Endometrial microvascular endothelial cells (primary cell): Measurements from ENCODE around the gene RABGAP1. TPM values are rescaled to one million over a fixed set of nuclear protein-coding genes. Genes with fewer than 3 reads are reported as not detected.

Experiments used
- in situ Hi-C: cut with HindIII; loops from 2 replicates; pipeline ENCODE4 v1.10.0; 2017; ENCODE audit warnings: low sequenced_read_pairs, low pct_unique_long_range_greater_than_20kb; ENCODE audit errors: inconsistent ontology term
- total RNA-seq: library from RNA; depleted of rRNA; stranded (reverse); fragments of >200 nt; gene quantifications from one replicate; pipeline ENCODE4 v1.2.3, GENCODE V29; 2015; ENCODE audit errors: inconsistent ontology term

RABGAP1 gene
- total RNA-seq, 1 donor from 2014 or later, result 16.0 TPM

- in situ Hi-C loops, result no loop called here
Observed at GRCh38 chr9:123039617-123040219, 98.9 kb downstream of the RABGAP1 start.

DNA sequence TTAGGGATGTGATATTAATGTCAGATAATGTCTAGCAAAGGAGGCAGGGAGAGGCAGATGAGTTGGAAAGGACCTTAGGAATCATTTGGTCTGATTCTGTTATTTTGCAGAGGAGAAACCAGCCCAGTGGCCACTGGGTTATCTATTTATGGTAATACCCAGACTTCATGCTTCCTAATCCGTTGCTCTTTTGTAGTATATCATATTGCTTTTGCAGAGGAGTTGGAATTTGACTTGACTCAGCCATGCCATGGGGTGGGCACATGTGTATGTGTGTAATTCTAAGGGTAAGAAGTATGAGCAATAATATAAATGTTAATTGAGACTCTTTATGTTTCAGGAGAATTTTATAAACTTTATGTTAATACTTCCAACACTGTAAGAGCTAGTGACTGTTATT lies 100.0 kb downstream of the RABGAP1 start:
- in situ Hi-C loops, result no loop called here

DNA sequence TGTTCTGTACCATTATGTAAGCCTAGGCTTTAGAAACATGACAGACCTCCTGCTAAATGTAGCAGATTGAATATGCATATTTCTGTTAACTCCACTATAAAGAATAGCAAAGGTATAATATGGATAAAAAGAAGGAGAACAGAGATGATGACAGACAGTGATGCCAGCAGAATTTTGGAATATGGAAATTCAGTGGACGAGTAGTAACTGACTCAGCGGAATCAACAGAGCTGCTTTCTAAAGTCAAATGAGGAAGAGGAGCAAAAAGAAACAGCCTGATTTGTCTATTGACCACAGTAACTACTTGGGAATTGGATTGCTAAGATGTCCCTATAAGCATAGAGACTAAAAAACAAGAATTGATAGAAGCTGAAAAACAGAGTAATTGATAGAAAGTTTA lies 100.7 kb downstream of the RABGAP1 start:
- in situ Hi-C loops, result no loop called here

DNA sequence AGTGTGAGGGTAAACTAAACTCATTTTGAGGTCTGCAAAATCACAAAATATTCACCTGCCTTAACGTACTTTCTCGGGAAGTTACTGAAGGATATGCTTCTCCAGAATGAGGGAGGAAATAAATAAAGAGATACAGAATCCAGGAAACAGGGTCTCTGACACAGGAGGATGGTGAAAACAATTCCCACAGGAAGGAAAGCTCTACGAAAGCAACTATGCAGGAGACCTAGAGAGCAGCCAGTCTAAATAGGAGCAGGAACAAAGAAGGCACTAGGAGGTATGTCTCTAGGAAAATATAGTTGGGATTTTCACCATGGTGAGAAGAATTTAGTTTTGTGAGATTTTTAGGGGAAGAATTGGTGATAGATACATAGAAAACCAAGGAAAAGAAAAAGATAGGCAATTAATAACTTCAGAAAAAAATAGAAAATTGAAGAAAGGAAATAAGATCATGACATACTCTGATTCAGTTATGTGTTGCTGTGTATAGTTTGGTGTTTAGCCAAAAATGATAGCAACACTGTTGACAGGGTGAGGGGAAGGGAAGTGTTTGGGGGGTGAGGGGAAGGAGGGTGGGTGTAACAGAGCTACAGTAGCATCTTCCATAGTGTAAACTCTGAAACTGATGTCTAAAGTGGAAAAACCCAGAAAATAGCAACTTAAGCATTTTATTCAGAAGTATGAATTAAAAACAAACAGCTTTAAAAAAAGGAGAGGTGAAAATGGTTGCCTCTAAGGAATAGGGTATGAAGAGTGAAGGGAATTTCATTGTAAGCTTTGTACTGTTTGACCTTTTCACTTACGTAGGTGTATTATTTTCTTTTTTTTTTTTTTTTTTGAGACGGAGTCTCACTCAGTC lies 102.5 kb downstream of the RABGAP1 start:
- in situ Hi-C loops, result no loop called here

- in situ Hi-C loops, result no loop called here
Observed at GRCh38 chr9:123044586-123044985, 103.8 kb downstream of the RABGAP1 start.

DNA sequence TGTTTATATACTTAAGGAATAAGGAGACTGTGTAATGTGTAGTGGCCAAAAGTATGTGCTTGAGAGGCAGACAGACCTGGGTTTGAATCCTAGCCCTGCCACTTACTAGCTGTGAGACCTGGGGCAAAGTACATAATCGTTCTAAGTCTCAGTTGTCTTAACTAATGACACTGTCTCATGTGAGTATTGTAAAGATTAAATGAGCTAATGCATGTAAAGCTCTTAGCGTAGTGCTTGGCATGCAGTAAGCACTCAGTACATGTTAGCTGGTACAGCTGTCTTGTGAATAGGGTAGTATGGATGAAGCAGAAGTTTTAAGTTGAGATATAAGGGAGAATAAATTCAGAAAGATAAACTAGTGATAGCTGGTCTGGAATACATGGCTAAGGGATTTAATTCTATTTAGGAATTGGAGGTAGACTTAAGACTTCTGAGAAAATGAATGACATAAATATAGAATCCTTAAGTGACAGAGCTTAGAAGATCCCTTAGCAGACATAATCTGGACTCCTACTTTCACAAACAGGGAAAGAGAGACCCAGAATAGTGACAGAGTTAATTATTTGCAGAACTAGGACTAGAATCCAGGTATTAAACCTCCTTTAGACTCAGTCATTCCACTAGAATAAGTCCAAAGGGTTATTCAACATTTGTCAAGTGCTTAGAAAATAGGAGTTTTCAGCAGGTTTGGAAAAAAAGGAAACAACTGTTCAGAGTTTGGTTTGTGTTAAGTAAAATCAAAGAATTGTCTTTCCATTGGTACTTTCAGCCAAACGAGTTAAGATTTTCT lies 105.8 kb downstream of the RABGAP1 start:
- in situ Hi-C loops, result no loop called here

DNA sequence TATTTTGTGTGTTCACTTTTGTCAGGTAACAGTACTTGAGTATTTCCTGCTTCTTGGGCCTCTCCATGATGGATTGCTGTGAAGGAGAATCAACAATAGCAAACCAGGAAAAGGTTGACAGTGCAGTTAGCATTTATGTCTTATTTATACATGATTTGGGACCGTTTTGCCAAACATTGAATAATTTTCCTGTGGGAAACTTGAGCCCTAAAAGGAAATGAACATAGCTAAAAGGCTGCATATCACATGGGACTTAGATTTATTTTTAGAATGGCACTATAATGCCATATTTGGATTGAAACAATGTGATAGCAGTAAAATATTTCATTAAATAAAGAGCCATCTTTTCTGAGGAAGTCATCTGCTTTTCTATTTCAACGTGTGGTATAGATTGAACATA lies 107.9 kb downstream of the RABGAP1 start:
- in situ Hi-C loops, result no loop called here

GRCh38 chr9:123049589-123050222 lies 108.9 kb downstream of the RABGAP1 start:
- in situ Hi-C loops, result no loop called here

DNA sequence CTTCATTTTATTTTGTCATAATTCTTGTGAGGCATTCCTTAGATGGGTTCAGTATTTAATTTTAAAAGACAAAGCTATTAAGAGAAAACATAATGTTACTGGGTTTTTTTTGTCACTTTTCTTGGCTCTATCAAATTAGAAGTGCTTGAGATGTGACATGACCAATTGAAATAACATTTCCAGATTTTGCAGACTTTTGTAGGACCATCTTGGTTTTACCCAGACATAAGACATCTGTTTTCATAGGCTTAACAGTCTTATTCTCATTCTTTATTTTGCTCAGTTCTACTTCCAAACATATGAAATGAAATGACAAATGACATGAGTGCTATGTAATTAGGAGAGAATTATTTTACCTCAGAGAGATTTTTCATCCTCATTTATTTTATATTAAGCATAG lies 112.2 kb downstream of the RABGAP1 start:
- in situ Hi-C loops, result no loop called here

GRCh38 chr9:123053711-123054110 lies 112.9 kb downstream of the RABGAP1 start:
- in situ Hi-C loops, result no loop called here

DNA sequence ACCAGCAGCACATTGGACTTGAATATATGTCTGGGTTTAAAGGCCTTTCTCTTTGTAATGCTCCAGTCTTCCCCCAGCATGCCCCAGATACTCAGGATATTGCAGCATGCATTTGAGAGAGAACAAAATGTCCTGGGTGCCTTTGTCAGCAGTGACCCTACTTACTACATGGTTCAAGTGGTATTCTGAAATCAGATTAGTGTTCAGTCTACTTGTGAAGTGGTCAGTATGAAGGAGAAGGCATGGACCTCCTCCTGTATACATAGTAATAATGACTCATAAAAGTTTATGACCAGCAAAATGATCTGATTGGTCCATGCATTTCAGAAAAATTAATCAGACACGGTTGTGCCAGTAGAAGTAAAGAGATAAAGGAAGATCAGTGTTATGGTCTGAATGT lies 118.0 kb downstream of the RABGAP1 start:
- in situ Hi-C loops, result no loop called here

DNA sequence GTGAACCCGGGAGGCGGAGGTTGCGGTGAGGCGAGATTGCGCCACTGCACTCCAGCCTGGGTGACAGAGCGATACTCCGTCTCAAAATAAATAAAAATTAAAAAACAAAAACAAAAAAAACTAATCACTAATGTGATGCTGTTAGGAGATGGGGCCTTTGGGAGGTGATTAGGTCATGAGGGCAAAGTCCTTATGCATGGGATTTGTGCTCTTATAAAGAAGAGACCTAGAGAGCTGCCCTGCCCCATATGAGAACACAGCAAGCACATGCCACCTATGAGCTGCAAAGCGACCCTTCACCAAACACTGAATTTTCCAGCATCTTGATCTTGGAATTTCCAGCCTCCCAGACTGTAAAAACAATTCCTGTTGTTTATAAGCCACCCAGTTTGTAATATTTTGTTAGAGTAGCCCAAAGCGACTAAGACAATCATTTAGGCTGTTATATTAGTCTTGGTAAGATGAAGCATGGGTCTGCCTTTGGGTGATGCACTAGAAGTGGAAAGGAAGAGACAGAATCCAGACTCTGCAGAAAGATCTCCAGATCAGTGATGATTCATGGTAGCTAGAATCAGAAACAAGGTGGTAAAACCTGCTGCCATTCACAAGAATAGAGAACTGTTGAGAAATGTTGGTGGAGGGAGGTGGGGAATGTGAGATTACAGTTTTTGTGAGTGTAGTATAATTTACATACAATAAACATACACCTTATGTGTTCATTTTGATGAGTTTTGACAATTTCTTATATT lies 118.8 kb downstream of the RABGAP1 start:
- in situ Hi-C loops, result no loop called here

DNA sequence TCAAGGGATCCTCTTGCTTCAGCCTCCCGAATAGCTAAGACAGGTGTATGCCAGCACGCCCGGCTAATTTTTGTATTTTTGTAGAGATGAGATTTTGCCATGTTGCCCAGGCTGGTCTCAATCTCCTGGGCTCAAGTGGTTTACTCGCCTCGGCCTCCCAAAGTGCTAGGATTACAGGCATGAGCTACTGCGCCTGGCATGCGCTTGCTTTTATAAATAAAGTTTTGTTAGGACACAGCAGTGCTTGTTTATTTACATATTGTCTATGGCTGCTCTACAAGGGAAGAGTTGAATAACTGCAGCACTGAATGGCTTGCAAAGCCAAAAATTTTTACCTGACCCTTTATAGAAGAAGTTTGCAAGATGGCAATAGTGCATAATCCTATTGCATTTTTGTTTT lies 120.4 kb downstream of the RABGAP1 start:
- in situ Hi-C loops, result no loop called here

- in situ Hi-C loops, result no loop called here
Observed at GRCh38 chr9:123062351-123063176, 121.7 kb downstream of the RABGAP1 start.

DNA sequence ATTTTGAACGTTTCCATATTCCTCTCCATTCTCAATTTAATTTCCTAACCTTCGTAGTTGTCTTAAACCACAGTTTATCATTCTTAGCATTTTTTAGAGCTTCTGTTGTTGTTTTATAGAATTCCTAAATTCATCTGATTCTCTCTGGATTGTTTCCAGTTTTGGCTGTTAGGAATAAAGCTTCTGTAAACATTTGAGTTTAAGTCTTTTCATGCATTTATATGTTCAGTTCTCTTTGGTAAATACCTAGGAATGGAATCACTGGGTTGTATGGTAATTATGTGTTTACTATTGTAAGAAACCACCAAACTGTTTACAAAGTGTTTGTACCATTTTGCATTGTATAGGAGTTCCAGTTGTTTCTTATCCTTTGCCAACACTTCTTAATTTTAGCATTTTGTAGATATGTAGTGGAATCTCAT lies 122.4 kb downstream of the RABGAP1 start:
- in situ Hi-C loops, result no loop called here

DNA sequence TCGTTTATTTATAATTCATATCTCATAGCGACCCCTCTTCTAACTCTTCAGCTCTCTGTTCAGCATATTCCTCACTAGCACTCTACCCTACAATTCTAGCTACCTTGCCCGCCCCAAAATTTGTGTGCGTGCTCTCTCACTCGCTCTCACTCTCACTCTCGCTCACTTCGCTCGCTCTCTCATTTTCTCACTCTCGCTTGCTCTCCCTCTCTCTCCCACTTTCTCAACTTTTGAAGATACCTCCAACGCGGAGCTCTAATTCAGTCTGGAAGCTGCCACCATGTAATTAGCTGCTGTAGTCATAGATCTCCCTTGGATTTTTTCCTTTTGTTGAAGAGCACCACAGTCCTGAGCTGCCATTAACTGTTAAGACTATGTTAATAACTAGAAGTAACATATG lies 123.1 kb downstream of the RABGAP1 start:
- in situ Hi-C loops, result no loop called here

DNA sequence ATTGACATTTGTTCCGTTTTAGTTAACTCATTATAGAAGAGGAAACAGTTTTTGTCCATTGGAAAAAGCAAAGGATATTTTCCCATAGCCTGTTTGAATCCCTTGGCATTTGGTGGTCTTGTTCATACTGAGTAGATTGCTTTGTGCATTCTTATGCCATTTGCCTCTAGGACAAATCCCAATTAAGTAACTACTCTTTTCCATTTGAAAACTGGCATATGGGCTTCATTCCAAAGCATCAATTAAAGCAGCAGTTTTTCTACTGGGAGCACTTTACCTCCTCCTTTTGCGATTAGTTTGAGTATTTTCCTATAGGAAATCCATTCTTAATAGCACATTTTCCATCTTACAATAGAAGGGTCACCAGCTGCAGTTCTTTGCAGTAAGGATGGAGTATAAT lies 123.9 kb downstream of the RABGAP1 start:
- in situ Hi-C loops, result no loop called here

DNA sequence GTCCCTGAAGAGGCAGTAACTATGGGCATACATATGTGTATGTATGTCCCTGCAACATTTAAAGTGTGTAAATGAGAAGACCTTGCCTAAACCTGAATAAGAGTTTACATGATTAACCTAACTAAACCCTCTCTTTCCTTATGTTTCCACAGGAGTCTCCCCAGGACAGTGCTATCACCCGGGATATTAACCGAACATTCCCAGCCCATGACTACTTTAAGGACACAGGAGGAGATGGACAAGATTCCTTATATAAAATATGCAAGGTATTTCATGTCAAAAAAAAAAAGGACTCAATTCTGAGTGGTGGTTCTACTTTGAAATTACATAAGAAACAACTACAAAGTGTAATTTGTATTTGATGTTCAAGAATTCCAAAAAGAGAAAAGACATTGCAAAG lies 124.4 kb downstream of the RABGAP1 start:
- in situ Hi-C loops, result no loop called here
